ENCODE data around the gene CORO6.

The CORO6 gene

GRCh38 chr17:29590411-29591145 lies 32.1 kb downstream of the CORO6 start:
- peak; percentile 58 for DNase-seq

- DNase-seq, result peak; percentile 94
Observed at GRCh38 chr17:29589524-29590410, 32.9 kb downstream of the CORO6 start, which contains the start of gene GIT1. Gene GIT1, minus strand, starts transcription at chr17:29589648. Its CDS starts 270 bp downstream, at chr17:29589378.

DNA sequence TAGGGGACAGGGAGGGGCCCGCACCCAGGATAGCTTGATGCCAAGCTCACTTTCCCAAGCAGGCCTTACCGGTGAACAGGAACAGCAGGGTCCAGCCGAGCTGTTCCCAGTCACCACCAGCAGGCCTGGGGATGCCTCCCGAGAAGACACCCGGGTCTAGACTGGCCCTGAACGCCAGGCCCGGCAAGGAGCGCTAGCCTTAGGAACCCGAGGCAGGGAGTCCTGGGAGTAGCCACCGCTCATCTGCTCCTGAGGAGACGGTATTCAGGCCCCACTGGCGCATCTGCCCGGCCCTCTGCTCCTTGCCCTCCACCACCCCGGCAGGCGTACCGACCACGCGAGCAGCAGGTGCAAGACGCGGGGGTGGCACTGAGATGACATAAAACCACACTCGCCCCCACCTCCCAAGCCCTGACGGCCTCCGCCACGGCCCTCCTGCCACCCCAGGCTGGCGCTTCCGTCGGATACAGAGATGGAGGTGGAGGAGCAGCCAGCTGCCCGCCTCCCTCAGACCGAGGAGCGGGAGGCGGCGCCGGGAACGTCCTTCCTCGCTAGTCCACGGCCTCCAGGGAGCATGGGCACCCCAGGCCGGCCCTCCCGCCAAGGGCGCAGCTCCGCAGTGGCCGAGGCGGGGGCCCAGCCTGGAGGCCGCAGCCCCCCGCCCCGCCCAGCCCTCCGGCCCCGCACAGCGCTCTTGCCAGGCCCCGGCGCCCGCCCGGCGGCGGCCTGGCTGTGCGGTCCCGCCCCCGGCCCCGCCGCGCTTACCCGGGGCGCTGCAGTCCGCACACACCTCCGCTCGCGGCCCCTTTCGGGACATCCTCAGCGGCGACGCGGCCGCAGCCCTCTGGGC lies 33.9 kb downstream of the CORO6 start:
- peak; percentile 58 for DNase-seq

DNA sequence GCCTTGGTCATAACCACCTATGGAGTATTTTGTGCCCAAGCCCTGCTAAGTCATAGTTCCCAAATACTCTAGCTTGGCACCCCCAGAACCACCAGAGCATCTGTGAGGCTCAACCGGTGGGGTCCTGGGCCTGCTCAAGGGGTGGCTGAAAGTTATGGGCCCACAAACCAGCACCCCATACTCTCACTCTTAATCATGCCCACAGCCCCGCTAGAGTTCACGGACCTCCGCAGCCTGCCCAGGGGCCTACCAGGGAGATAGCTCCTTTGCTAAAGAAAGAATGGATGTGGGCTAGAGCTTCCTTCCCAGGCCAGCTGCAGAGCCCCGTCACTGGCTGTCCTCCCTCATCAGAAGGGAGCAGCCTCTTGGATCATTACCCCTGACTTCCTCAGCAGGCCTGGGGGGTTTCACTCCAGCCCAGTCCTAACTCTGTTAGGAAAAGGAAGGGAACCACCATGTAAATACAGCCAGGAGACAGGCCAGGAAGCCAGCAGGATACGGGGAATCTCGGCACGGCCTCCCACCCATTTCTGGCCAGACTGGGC lies 34.6 kb downstream of the CORO6 start:
- no peak for DNase-seq

- DNase-seq, result no peak
Observed at GRCh38 chr17:29587591-29587990, 35.1 kb downstream of the CORO6 start.

GRCh38 chr17:29586676-29587469 lies 35.8 kb downstream of the CORO6 start:
- no peak for DNase-seq

DNA sequence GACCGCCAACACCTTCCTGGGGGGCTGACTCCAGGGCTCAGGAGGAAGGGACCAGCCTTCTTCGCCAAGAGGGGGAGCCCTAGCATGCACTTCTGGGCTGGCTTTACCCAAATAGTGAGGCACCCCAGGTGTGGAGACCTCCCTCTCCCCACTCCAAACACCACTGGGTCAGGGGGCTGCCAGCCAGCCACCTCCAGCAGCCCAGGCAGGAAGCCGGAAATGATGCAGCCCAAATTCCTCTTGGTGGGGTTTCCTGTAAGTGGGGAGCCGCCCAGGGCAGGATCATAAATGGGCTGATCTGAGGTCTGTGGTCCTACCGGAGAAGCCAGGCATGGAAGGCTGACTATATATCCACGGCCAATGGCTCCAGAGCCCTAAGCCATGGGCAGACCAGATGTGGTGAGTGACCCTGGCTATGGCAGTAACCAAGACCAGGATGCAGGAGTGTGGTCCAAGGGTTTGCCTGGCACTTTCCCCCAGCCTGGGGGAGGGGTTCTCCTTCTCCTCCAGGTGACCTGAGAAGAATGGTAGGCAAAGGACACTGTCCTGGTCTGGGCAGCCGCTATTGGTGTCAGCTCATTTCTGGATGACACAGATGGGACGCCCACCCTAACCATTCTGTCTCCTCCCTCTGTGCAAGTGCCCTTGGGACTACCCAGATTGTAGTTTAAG lies 37.5 kb downstream of the CORO6 start:
- no peak for DNase-seq

DNA sequence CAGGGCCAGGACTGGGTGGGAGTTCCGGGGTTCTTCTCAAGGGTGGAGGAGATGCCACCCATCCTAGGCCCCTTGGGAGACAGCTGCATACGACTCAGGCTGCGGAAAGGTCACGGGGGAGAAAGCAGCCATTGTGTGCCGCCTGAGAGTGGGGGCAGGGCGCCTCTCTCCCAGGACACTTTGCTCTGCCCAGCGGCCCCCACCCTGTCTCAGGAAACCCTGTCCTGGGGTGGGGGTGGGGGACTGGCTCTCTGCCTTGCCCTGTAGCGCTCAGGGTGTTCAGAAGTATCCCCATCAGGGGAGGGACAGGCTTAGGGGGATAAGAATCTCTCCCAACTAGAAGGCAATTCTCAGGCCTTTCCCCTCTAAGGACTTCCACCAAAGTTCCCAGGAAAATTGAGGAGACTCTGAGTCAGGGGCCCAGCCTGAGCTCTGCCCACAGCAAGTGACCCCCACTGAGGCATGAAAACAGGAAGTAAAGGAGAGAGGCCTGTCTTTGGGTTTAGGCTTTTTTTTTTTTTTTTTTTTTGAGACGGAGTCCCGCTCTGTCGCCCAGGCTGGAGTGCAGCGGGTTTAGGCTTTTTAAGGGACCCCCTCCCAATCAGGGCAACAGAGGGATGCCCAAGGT lies 38.1 kb downstream of the CORO6 start:
- DNase-seq, result no peak

- DNase-seq, result no peak
Observed at GRCh38 chr17:29583324-29584248, 39.1 kb downstream of the CORO6 start.

DNA sequence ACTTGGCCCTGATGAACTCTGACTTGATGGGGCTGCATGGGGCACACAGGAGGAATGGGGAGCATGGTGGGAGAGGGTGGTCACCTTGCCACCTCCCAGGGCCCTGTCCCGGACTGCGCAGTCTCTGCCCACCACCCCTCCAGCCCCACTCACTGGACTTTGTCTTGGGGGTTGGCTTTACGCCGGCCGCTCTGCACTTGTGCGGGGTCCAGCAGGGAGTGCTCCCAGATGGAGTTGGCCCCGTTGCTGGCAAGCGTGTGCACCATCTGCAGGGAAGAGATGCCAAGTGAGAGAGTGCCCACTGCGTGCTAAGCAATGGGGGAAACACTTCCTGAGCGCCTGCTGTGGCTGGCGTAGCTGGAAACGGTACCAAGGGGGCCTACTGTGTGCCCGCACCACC lies 39.9 kb downstream of the CORO6 start:
- DNase-seq, result no peak

GRCh38 chr17:29582254-29582765 lies 40.4 kb downstream of the CORO6 start:
- DNase-seq, result no peak

GRCh38 chr17:29581583-29582253 lies 41.0 kb downstream of the CORO6 start:
- DNase-seq, result no peak

DNA sequence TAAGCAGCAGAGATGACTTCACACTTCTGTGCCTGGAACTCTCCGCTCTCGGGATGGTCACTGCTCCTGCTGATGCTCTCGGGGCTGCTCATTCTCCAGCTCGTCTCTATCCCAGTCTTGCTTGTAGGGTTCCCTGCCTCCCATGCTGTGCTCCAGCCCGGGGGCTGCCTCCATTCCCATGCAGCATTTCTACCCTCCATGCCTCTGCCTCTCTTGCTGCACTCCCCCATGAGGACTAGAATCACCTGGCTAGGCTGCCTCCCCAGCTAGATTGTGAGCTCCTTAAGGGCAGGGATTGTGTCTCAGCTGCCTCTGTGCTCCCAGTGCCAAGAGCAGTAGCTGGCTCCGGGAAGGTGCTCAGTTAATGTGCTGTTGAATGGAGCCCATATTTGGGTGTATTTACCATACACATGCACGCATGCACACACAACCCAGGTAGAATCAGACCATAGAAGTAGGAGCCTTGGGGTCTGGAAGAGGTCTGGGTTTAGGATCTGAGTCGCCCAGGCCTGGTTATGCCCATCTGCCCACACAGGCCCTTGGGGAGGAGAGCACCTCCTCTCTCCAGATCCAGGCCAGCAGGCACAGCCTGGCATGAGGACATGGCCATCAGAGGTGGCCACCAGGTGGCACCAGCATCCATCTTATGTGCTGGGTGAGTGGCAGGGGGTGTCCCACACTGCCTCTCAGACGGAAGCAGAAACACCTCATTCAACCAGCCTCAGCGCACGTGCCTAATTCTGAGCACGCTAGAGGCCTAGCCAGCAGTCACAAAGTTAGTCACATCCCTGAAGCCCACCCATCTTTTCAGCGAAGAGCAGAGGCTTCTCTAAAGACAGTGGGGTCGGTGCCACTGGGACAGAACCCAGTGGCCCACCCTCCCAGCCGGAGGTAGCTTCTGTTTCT lies 42.6 kb downstream of the CORO6 start:
- DNase-seq, result peak; percentile 92

DNA sequence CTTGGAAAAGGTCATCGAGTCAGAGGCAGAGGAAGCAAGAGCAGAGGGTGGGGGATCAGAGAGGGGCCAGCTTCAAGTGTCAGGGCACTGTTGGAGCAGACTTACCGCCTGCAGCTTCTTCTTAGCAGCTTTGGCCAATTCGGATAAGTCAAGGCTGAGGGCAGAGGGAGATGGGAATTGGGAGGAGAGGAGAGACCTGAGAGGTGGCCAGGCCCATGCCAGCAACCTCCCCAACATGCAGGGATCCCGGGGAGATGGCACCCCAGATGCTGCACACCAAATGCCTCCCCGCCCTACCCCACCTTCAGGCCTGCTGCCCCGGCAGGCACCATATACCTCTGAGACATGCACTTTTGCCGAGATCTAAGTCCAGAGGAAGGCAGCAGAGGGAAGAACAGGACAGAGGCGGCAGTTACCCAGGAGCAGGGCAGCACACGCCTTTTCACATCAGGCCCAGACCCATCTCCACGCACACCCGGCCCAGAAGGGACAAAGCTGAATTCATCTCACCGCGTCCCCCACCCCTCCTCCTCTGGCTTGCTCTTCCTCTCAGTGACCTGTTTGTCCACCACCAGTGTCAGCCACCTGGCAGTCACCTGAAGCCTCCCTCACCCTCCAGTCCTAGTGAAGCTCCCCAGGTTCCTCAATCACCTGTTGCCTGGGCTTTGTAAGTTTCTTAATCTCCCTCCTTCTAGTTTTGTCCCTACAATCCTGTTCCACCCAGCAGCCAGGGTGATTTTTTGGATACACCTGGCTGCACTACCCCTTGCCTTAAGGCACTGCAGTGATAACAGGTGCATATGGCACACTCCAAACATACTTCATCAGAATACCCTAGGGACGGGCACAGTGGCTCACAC lies 43.9 kb downstream of the CORO6 start:
- no peak for DNase-seq

- no peak for DNase-seq
Observed at GRCh38 chr17:29577385-29578211, 45.1 kb downstream of the CORO6 start.

DNA sequence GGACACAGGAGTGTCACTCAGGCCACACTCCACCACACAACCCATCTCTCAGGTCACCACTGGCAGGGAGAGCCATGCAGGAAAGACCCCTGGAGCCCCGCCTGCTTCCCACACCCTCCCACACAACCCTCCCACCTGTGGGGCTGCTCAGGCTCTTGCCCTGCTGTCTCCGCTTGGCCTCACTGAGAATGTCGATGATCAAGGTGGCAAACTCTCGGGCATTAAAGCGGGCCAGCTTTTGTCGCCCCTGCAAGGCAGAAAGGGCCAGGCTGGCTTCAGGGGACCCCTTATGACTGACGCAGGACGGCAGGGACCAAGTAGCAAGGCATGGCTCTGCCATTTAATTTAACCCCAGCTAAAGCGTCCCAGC lies 45.7 kb downstream of the CORO6 start:
- DNase-seq, result no peak

Data from RPMI8226 (cell line).